ENCODE data around the gene RNF39. TPM values are rescaled to one million over a fixed set of nuclear protein-coding genes. Genes with fewer than 3 reads are reported as not detected.
"Not testable (repeated sequence)": the region's sequence is repeated elsewhere in the genome, so short reads cannot be mapped to it uniquely, and the experiment has no call there.

RNF39 gene
- total RNA-seq, 1 experiment from 2014 or later, result not detected

DNA sequence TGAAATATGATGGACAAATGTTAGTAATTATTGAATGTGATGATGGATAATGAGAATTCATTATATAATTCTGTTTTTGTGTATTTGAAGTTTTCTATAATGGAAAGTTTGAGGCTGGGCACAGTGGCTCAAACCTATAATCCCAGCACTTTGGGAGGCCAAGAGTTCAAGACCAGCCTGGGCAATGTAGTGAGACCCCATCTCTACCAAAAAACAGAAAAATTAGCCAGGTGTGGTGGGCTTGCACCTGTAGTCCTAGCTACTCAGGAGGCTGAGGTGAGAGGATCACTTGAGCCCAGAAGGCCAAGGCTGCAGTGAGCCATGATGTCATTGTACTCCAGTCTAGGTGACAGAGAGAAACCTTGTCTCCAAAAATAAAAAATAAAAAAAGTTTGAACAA is 52.9 kb downstream of the RNF39 start:
- not testable (repeated sequence) for H3K9ac ChIP-seq (ENCODE audit: low read length); H3K4me2 ChIP-seq (ENCODE audit: low read depth, low read length, poor library complexity, severe bottlenecking); H3K36me3 ChIP-seq (ENCODE audit: insufficient read depth, low read length); DNase-seq; H2AFZ ChIP-seq (ENCODE audit: low read length); H3K4me1 ChIP-seq (ENCODE audit: low read length); H3K4me3 ChIP-seq (ENCODE audit: low read length); H3K27ac ChIP-seq (ENCODE audit: low read length); H4K20me1 ChIP-seq (ENCODE audit: insufficient read depth, low read depth, low read length); H3K27me3 ChIP-seq (ENCODE audit: low read length); H3K9me2 ChIP-seq (replicated peaks; ENCODE audit: insufficient read depth, low read length); H3K79me2 ChIP-seq (ENCODE audit: low read length); H3K9me3 ChIP-seq (ENCODE audit: low read length)

DNA sequence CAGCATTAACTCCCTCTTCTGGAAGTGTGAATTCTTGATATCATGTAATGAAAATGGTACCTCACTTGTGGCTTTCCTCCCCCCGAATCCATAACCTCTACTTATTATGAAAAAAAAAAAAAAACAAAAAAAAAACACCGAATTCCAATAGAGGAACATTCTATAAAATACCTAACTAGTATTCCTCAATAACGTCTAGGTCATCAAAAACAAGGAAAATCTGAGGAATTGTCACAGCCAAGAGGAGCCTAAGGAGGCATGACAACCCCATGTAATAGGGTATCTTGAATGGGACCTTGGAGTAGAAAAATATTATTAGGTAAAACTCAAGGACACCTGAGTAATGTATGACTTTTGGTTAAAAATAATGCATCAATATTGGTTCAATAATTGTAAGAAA is 53.4 kb downstream of the RNF39 start:
- Histone ChIP-seq H3K79me2 (ENCODE audit: low read length) (peaks cover 3% of the 10 kb centered on the region; the same call in 1 of the 2 replicates), H3K4me3 (ENCODE audit: low read length) (no peak overlapping the region), H4K20me1 (ENCODE audit: insufficient read depth, low read depth, low read length) (no peaks in the 10 kb centered on the region), H3K4me2 (ENCODE audit: low read depth, low read length, poor library complexity, severe bottlenecking) (no peak overlapping the region), H3K9me3 (ENCODE audit: low read length) (no peaks in the 10 kb centered on the region), H2AFZ (ENCODE audit: low read length) (no peak overlapping the region), H3K36me3 (ENCODE audit: insufficient read depth, low read length) (no peaks in the 10 kb centered on the region; the same call in 1 of the 2 replicates), H3K4me1 (ENCODE audit: low read length) (peaks cover 4% of the 10 kb centered on the region; the same call in 1 of the 2 replicates), H3K9ac (ENCODE audit: low read length) (no peak overlapping the region), H3K27ac (ENCODE audit: low read length) (no peak overlapping the region), H3K9me2 (replicated peaks; ENCODE audit: insufficient read depth, low read length) (no peaks in the 10 kb centered on the region), H3K27me3 (ENCODE audit: low read length) (no peaks in the 10 kb centered on the region)
- no peak for DNase-seq

DNA sequence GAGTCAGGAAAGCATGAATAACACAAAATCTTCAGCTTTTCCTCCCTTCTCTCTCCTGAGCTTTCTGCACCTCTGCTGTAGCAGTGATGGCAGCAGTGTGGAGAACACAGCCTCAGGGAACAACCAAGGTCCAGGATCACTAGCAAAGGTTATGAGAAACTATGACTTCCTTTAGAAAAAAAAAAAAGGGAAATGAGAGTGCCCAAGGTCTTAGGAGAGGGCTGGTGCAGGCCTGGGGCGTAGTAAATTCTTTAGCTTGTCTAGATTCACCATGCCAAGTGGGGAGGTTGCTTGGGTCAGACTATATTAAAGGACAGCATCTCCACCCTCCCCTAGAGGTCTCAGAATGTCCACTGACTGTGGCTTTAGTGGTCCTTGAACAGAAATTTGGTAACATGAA is 54.9 kb downstream of the RNF39 start:
- H3K27me3 ChIP-seq (ENCODE audit: low read length), result no peaks in the 10 kb centered on the region
- no peaks in the 10 kb centered on the region for H4K20me1 ChIP-seq (ENCODE audit: insufficient read depth, low read depth, low read length)
- H3K27ac ChIP-seq (ENCODE audit: low read length), result no peak overlapping the region
- no peaks in the 10 kb centered on the region for H3K9me3 ChIP-seq (ENCODE audit: low read length)
- DNase-seq, result no peak
- peaks cover 4% of the 10 kb centered on the region; the same call in 1 of the 2 replicates for H3K4me1 ChIP-seq (ENCODE audit: low read length)
- H3K4me2 ChIP-seq (ENCODE audit: low read depth, low read length, poor library complexity, severe bottlenecking), result no peak overlapping the region
- no peak overlapping the region for H3K4me3 ChIP-seq (ENCODE audit: low read length)
- no peaks in the 10 kb centered on the region for H3K9me2 ChIP-seq (replicated peaks; ENCODE audit: insufficient read depth, low read length)
- no peaks in the 10 kb centered on the region; the same call in 1 of the 2 replicates for H3K36me3 ChIP-seq (ENCODE audit: insufficient read depth, low read length)
- H2AFZ ChIP-seq (ENCODE audit: low read length), result no peak overlapping the region
- peaks cover 3% of the 10 kb centered on the region; the same call in 1 of the 2 replicates for H3K79me2 ChIP-seq (ENCODE audit: low read length)
- no peak overlapping the region for H3K9ac ChIP-seq (ENCODE audit: low read length)

Small RNAs within 50 kb of the gene (small RNA-seq; reads per million reads assigned to genes)
- not detected for gene RF02218
- gene RF02219, result not detected
- not detected for gene RF02220

Other genes with a start within 250 kb of the RNF39 start
- not detected in 2 replicates for gene HLA-G, start 247.9 kb downstream of the RNF39 start, total RNA-seq (2014; rRNA removed; shearing (Covaris generic); ENCODE audit: low replicate concordance)
- 739 and 1,496 TPM in 2 replicates for gene HLA-A, start 133.2 kb downstream of the RNF39 start, total RNA-seq (2014; rRNA removed; shearing (Covaris generic); ENCODE audit: low replicate concordance)
- gene POLR1H, start 14.5 kb downstream of the RNF39 start, total RNA-seq (2014; rRNA removed; shearing (Covaris generic); ENCODE audit: low replicate concordance), result 64.3 and 85.1 TPM in 2 replicates
- 26.6 and 31.5 TPM in 2 replicates for gene PPP1R11, start 8.6 kb downstream of the RNF39 start, total RNA-seq (2014; rRNA removed; shearing (Covaris generic); ENCODE audit: low replicate concordance)
- gene TRIM31, start 37.3 kb upstream of the RNF39 start, total RNA-seq (2014; rRNA removed; shearing (Covaris generic); ENCODE audit: low replicate concordance), result not detected in 2 replicates
- not detected in 2 replicates for gene TRIM40, start 60.4 kb upstream of the RNF39 start, total RNA-seq (2014; rRNA removed; shearing (Covaris generic); ENCODE audit: low replicate concordance)
- gene TRIM10, start 85.4 kb upstream of the RNF39 start, total RNA-seq (2014; rRNA removed; shearing (Covaris generic); ENCODE audit: low replicate concordance), result not detected in 2 replicates
- gene TRIM15, start 87.8 kb upstream of the RNF39 start, total RNA-seq (2014; rRNA removed; shearing (Covaris generic); ENCODE audit: low replicate concordance), result not detected in 2 replicates
- gene TRIM26, start 137.6 kb upstream of the RNF39 start, total RNA-seq (2014; rRNA removed; shearing (Covaris generic); ENCODE audit: low replicate concordance), result 37.0 and 49.7 TPM in 2 replicates

All from Karpas-422 (cell line).